Mucosa of descending colon (tissue), 3 donors: ENCODE data around the gene SHISAL1. TPM values are rescaled to one million over a fixed set of nuclear protein-coding genes. Genes with fewer than 3 reads are reported as not detected.
A peak's percentile ranks its signal among the peaks of the same experiment; 100 is the strongest.

Experiments used
- ATAC-seq: fragments of 200-7000 bp; cut with Tn5 transposase; one replicate; pipeline ENCODE4 v1.9.1; 2020; ENCODE audit warnings: mild to moderate bottlenecking, moderate library complexity
- DNase-seq, 3 donors: peaks; one replicate each; pipeline ENCODE4 v3.0.0-alpha.2; 2020
- H3K36me3 ChIP-seq: fragments of 200-600 bp; one replicate; pipeline ENCODE4 v1.8.0; 2021; ENCODE audit warnings: low read depth, mild to moderate bottlenecking
- H3K4me1 ChIP-seq: fragments of 200-600 bp; one replicate; pipeline ENCODE4 v1.8.0; 2021; ENCODE audit warnings: low read depth, mild to moderate bottlenecking
- H3K4me3 ChIP-seq: fragments of 200-600 bp; one replicate; pipeline ENCODE4 v1.8.0; 2021; ENCODE audit warnings: mild to moderate bottlenecking
- H3K9me3 ChIP-seq: fragments of 200-600 bp; one replicate; pipeline ENCODE4 v1.8.0; 2021; ENCODE audit warnings: mild to moderate bottlenecking
- intact Hi-C, 2 donors: fragments of 100-400 bp; cut with DNase I in 1 of 2; cut with micrococcal nuclease in 1 of 2; formaldehyde crosslinking; loops; one replicate each; pipeline versions ENCODE4 v1.11.0 to v1.11.1; 2022; cut with DNase I, micrococcal nuclease
- total RNA-seq, 3 donors: library from RNA; stranded (reverse); fragmentation: NEBNext Ultra II Directional in 2 of 3; extraction: Animal tissue kit (Norgen Biotek cat#: 25700) in 2 of 3; gene quantifications; one replicate each; pipeline versions ENCODE4 v1.2.1 to v1.2.4, GENCODE V29; 2021 to 2023
- TF ChIP-seq, protein P1 (sequence below): fragments of 200-600 bp; IDR thresholded peaks from one replicate; pipeline ENCODE4 v1.8.0; 2022; ENCODE audit warnings: antibody characterized with exemption, mild to moderate bottlenecking
- donor health status: DM: no; HTN: no; CAD: no; lungs with moderate emphysema.
- donor health status: DM: no; HTN: no; CAD: no.
- donor health status: DM: no; HTN: yes; CAD: no.

Gene SHISAL1
- total RNA-seq, 3 donors from 2014 or later, result 0.38 to 34.3 (median 1.1) TPM

DNA sequence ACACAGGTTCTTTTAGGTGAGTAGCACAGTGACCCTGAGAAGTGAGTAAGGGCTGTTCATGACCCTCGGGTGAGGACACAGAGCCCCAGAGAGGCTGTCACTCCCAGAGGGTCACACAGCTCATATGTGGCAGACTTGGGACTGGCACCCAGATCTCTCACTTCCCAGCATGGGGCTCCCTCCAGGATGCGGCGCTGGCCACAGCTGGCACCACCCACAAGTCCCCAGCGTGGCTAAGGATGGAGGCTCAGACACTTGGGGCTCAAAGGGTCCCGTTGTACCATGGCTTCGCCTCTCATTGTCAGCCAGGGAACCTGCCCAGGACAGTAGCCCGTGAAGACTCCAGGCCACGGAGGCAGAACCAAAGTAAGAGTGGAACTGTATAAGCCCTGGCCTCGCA is 6.0 kb upstream of the SHISAL1 start:
- Histone ChIP-seq H3K4me3 (no peak overlapping the region), H3K9me3 (no peaks in the 10 kb centered on the region), H3K36me3 (no peaks in the 10 kb centered on the region), H3K4me1 (no peaks in the 10 kb centered on the region)
- intact Hi-C loops, result no loop called here
- ATAC-seq (no peak), DNase-seq (peak in 1 of 3 donors; percentile 27)
- TF ChIP-seq, protein P1, sequence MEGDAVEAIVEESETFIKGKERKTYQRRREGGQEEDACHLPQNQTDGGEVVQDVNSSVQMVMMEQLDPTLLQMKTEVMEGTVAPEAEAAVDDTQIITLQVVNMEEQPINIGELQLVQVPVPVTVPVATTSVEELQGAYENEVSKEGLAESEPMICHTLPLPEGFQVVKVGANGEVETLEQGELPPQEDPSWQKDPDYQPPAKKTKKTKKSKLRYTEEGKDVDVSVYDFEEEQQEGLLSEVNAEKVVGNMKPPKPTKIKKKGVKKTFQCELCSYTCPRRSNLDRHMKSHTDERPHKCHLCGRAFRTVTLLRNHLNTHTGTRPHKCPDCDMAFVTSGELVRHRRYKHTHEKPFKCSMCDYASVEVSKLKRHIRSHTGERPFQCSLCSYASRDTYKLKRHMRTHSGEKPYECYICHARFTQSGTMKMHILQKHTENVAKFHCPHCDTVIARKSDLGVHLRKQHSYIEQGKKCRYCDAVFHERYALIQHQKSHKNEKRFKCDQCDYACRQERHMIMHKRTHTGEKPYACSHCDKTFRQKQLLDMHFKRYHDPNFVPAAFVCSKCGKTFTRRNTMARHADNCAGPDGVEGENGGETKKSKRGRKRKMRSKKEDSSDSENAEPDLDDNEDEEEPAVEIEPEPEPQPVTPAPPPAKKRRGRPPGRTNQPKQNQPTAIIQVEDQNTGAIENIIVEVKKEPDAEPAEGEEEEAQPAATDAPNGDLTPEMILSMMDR, result no peak

DNA sequence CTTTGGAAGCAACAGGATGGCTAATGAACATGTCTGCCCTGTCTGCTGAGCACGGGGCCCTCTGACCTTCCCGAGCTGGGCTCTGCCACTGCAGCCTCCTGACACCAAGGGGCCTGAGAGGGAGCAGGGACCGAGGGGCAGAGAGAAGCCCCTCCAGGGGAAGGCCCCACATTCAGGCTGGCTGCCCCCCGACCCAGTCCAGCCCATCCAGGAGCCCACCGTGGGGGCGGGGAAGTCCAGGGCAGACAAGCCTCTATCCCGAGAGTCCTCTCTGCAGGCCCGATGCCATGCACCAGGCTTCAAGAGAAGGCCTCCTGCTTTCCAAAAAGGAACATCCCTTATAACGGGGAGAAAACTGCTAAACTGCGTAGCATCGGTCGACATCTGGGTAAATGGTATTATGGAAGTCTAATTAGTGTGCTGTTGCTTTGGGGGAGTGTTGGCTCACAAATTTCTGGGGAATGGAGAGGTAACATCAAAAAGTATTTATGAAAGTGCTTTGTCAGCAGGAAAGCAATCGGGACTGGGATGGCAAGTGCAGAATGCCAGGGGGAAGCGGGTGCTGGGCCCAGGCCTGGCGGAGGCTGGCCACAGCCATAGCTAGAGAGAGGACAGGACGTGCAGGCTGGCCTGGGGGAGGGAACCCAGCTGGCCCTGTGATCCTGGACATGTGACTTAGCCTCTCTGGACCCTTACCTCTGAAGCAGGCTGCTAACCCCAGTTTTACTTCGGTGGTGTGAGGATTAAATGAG is 5.3 kb upstream of the SHISAL1 start:
- H3K9me3 ChIP-seq, result no peaks in the 10 kb centered on the region
- no peaks in the 10 kb centered on the region for H3K4me1 ChIP-seq
- ATAC-seq (no peak), DNase-seq (peak in 1 of 3 donors; percentile 27)
- intact Hi-C loops, result no loop called here
- TF ChIP-seq, protein P1, result no peak
- H3K4me3 ChIP-seq, result no peak overlapping the region
- H3K36me3 ChIP-seq, result no peaks in the 10 kb centered on the region

DNA sequence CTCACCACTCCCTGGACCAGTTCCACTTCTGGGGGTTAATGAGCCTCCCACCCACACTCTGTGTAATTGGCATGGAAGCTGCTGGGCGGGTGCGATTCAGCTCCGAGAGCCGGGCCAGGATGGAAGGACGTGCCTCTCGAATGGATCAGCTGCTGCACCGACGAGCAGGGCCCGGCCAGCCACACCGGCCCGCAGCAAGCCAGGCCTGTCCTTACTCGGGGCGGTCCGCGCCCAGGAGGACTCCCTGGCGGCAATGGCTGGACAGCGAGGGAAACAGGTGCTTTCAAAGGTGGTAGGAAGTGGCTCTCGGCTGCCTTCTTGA is 4.3 kb upstream of the SHISAL1 start:
- Histone ChIP-seq H3K9me3 (no peaks in the 10 kb centered on the region), H3K4me1 (no peaks in the 10 kb centered on the region), H3K4me3 (no peak overlapping the region), H3K36me3 (no peaks in the 10 kb centered on the region)
- no peak for ATAC-seq
- intact Hi-C loops, result no loop called here
- peak in 1 of 3 donors; percentile 26 for DNase-seq
- TF ChIP-seq, protein P1, result no peak

DNA sequence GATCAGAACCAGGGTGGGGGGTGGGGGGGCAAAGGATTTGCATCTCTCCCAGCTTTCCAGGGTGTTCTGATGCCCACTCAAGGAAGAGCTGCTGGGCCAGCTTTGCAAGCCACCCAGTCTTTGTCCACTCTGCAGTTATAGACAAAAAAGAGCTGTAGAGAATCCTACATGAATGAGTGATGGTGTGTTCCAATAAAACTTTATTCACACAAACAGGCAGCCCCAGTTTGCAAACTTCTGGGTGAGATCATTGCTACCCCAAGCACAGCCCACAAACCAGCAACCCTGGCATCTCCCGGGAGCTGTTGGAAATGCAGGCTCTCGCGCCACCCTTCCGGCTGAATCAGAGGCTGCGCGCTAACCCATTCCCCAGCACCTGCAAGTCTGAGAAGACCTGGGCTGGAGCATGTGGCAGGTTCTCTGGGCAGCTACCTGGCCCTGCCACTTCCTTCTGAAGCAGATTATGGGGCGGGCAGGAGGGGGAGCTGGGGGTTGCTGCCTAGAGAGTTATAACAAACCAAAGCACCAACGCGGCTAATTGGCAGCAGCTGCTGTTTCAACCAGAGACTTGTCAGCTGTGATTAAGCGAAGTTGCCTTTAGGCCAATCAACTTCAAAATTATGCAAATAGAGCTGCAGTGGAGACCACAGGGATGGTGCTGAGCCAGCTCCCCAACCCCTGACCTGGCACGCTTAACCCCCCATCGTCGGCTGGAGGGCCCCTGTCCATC is 3.8 kb upstream of the SHISAL1 start:
- TF ChIP-seq, protein P1, result no peak
- no peaks in the 10 kb centered on the region for H3K9me3 ChIP-seq
- H3K4me3 ChIP-seq, result no peak overlapping the region
- intact Hi-C loops, result no loop called here
- DNase-seq, result peak in 1 of 3 donors; percentile 10
- H3K4me1 ChIP-seq, result no peaks in the 10 kb centered on the region
- no peaks in the 10 kb centered on the region for H3K36me3 ChIP-seq
- no peak for ATAC-seq

DNA sequence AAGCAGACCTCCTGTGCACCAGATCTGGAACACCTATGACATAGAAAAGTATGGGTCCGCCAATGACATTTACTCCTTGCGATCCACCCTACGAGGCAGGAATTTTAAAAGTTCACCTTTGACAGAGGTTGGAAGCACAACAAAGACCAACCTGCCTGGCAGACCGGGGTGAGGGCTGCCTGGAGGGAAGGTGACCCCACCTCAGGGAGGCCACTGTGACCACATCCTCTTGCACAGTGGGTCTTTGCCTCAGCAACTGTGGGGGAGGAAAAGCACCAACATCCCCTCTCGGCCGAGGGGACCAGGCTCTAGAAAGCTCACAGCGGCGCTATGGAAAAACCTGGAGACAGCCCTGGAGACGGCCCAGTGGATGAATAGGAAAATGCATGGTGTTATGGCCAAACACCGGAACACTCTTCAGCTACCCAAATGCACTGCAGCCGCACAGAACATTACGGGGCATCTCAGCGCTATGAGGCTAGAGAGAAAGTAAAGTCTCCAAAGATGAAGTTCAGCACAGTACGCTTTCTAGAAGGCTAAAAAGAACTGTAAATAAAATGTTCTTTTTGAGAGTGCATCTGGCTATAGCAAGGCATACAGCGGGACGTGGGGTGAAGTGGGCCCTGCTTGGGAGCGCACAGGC is 1.8 kb upstream of the SHISAL1 start:
- H3K36me3 ChIP-seq, result no peaks in the 10 kb centered on the region
- ATAC-seq, result no peak
- intact Hi-C loops, result no loop called here
- TF ChIP-seq, protein P1, result no peak
- no peaks in the 10 kb centered on the region for H3K4me1 ChIP-seq
- H3K9me3 ChIP-seq, result no peaks in the 10 kb centered on the region
- H3K4me3 ChIP-seq, result no peak overlapping the region
- peak in 1 of 3 donors; percentile 10 for DNase-seq
